K562 (cell line): Measurements from ENCODE around the gene MVP. TPM values are rescaled to one million over a fixed set of nuclear protein-coding genes. Genes with fewer than 3 reads are reported as not detected.

ENCODE experiments used
- ARID1B ChIP-seq: fragments of 450-650 bp; IDR thresholded peaks from 2 replicates; pipeline ENCODE4 v1.6.1; 2016; ENCODE audit warnings: antibody characterized with exemption, mild to moderate bottlenecking, inconsistent platforms
- CC2D1A ChIP-seq: fragments of 450-650 bp; IDR thresholded peaks from 2 replicates; pipeline ENCODE4 v1.6.1; 2017; ENCODE audit warnings: mild to moderate bottlenecking
- CEBPB ChIP-seq: fragments of 450-650 bp; IDR thresholded peaks from 2 replicates; pipeline ENCODE4 v1.6.1; 2016; ENCODE audit warnings: missing genetic modification characterization, missing compliant biosample characterization
- DPF2 ChIP-seq: fragments of 450-650 bp; IDR thresholded peaks from 2 replicates; pipeline ENCODE4 v1.6.1; 2016
- JUN ChIP-seq, 2 experiments: sonication (generic) in 1 of 2; formaldehyde crosslinking in 1 of 2; IDR thresholded peaks; 2 replicates each; pipeline versions ENCODE4 v1.6.1 to v1.8.0; 2012 to 2022; ENCODE audit warnings: borderline replicate concordance in 2 of 2, mild to moderate bottlenecking in 2 of 2, improper control_type of control experiment in 1 of 2, low read depth in 1 of 2, low read length in 1 of 2, missing genetic modification reagents in 1 of 2
- MXI1 ChIP-seq: IDR thresholded peaks from 2 replicates; pipeline ENCODE4 v1.6.1; 2011; ENCODE audit warnings: low read depth, mild to moderate bottlenecking, improper control_type of control experiment, low read length
- NEUROD1 ChIP-seq: fragments of 150-350 bp; IDR thresholded peaks from 2 replicates; pipeline ENCODE4 v1.6.1; 2014; ENCODE audit warnings: borderline replicate concordance, low read length, low read depth; ENCODE audit not compliant: partially characterized antibody
- NFATC3 ChIP-seq: fragments of 450-650 bp; IDR thresholded peaks from 2 replicates; pipeline ENCODE4 v1.6.1; 2017; ENCODE audit warnings: mild to moderate bottlenecking
- PCBP2 ChIP-seq: fragments of 200-400 bp; formaldehyde crosslinking; IDR thresholded peaks from 2 replicates; pipeline ENCODE4 v1.6.1; 2018; ENCODE audit warnings: low read length, low read depth, mild to moderate bottlenecking, moderate library complexity; ENCODE audit not compliant: poor library complexity, severe bottlenecking
- POLR2A ChIP-seq: fragments of 450-650 bp; conservative IDR thresholded peaks from 2 replicates; pipeline ENCODE4 v1.6.1; 2016
- SMARCA4 ChIP-seq: fragments of 450-650 bp; IDR thresholded peaks from 2 replicates; pipeline ENCODE4 v1.6.1; 2016
- ZNF408 ChIP-seq: fragments of 250-450 bp; sonication (Bioruptor Pico); IDR thresholded peaks from 2 replicates; pipeline ENCODE4 v1.4.0; 2020; ENCODE audit warnings: low read depth, mild to moderate bottlenecking, moderate library complexity
- ZNF644 ChIP-seq: fragments of 200-800 bp; sonication (Bioruptor generic); IDR thresholded peaks from 2 replicates; pipeline ENCODE4 v1.6.1; 2016; ENCODE audit warnings: low read depth, missing genetic modification characterization, missing compliant biosample characterization
- polyA plus RNA-seq, 8 experiments: library from polyadenylated mRNA; depleted of rRNA in 4 of 8; stranded (reverse) in 5 of 8; unstranded in 3 of 8; fragments of >200 nt; fragmentation: Nextera tagmentation in 2 of 8; fragmentation: Illumina TruSeq in 1 of 8; extraction: Ambion mirVana in 2 of 8; extraction: Trizol in 1 of 8; gene quantifications; 2 replicates each; pipeline versions ENCODE4 v1.2.1 to v1.2.3, GENCODE V29; 2011 to 2014; ENCODE audit warnings: inconsistent platforms in 1 of 8, missing spikeins in 1 of 8
- total RNA-seq, 7 experiments: library from RNA; depleted of rRNA in 6 of 7; stranded (reverse); fragments of >200 nt in 6 of 7; fragmentation: Illumina TruSeq in 2 of 7; extraction: Trizol in 2 of 7; gene quantifications; 2 replicates each; pipeline versions ENCODE4 v1.2.1 to v1.2.3, GENCODE V29; 2011 to 2021; ENCODE audit warnings: low replicate concordance in 1 of 7
- TF ChIP-seq, protein P1 (sequence below): fragments of 450-650 bp; IDR thresholded peaks from 2 replicates; pipeline ENCODE4 v1.6.1; 2016
- TF ChIP-seq, protein P2 (sequence below): fragments of 450-650 bp; conservative IDR thresholded peaks from 2 replicates; pipeline ENCODE4 v1.6.1; 2016; ENCODE audit warnings: missing genetic modification characterization, low read depth, mild to moderate bottlenecking, missing compliant biosample characterization, moderate library complexity
- TF ChIP-seq, protein P3 (sequence below): sonication (generic); formaldehyde crosslinking; IDR thresholded peaks from 2 replicates; pipeline ENCODE4 v1.8.1; 2022; ENCODE audit warnings: missing genetic modification reagents
- TF ChIP-seq, protein P4 (sequence below): sonication (generic); formaldehyde crosslinking; IDR thresholded peaks from 2 replicates; pipeline ENCODE4 v1.8.1; 2023; ENCODE audit warnings: mild to moderate bottlenecking, missing genetic modification reagents, moderate library complexity

Gene MVP
- total and polyA plus RNA-seq, 9 of the 15 experiments (the other 6 are each of a cell fraction or from before 2014, with no cell fraction given): 0.39 to 1.9 (median 0.76) TPM; not detected in 2

DNA sequence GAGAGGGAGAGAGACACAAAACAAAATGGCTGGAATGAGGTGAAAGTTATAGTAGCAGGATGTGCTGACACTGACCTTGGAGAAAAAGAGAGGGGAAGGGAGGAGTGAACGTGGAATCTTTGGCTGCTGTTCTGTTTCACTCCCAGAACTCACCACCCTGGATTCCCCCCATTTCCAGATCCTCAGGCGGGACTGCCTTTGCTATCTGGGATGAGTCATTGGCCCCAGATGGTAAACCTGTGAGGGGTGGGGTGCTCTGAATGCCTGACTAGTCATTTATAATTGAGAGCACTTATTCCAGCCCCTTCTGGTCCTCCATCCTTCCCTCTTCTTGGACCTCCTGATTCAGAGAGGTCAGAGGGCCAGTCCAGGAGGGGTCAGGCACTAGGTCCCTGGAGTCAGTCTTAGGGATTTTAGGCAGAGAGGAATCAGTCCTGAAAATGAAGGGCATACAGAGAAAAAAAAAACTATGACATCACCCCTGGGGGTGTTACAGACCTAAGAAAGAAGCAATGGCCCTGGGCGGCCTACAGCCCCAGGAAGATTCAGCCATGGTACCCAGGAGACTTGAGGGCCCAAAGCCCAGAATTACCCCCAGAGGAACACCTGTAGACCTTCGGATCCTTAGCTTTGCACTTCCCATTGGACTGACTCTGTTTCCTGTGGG is 44.4 kb upstream of the MVP start (continued):
- TF ChIP-seq ZNF644 (tag): no peak
- TF ChIP-seq NFATC3: no peak
- no peak for TF ChIP-seq CEBPB (tag)
- TF ChIP-seq, protein P1, sequence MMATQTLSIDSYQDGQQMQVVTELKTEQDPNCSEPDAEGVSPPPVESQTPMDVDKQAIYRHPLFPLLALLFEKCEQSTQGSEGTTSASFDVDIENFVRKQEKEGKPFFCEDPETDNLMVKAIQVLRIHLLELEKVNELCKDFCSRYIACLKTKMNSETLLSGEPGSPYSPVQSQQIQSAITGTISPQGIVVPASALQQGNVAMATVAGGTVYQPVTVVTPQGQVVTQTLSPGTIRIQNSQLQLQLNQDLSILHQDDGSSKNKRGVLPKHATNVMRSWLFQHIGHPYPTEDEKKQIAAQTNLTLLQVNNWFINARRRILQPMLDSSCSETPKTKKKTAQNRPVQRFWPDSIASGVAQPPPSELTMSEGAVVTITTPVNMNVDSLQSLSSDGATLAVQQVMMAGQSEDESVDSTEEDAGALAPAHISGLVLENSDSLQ: no peak
- peak; percentile 89 for TF ChIP-seq JUN (IDR thresholded peaks at IDR 0.05; ENCODE audit: borderline replicate concordance, low read depth, low read length)
- no peak for TF ChIP-seq JUN (CRISPR knock-in tag; IDR thresholded peaks at IDR 0.05; ENCODE audit: borderline replicate concordance)
- TF ChIP-seq SMARCA4: peak; percentile 66; the same call in 1 of the 2 replicates
- TF ChIP-seq DPF2: peak; percentile 56; the same call in 1 of the 2 replicates
- TF ChIP-seq, protein P2, sequence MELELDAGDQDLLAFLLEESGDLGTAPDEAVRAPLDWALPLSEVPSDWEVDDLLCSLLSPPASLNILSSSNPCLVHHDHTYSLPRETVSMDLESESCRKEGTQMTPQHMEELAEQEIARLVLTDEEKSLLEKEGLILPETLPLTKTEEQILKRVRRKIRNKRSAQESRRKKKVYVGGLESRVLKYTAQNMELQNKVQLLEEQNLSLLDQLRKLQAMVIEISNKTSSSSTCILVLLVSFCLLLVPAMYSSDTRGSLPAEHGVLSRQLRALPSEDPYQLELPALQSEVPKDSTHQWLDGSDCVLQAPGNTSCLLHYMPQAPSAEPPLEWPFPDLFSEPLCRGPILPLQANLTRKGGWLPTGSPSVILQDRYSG (tag): no peak
- no peak for TF ChIP-seq PCBP2
- no peak for TF ChIP-seq CC2D1A
- TF ChIP-seq NEUROD1: peak; percentile 36
- TF ChIP-seq ARID1B: peak; percentile 64
- no peak for TF ChIP-seq MXI1
- TF ChIP-seq, protein P3, sequence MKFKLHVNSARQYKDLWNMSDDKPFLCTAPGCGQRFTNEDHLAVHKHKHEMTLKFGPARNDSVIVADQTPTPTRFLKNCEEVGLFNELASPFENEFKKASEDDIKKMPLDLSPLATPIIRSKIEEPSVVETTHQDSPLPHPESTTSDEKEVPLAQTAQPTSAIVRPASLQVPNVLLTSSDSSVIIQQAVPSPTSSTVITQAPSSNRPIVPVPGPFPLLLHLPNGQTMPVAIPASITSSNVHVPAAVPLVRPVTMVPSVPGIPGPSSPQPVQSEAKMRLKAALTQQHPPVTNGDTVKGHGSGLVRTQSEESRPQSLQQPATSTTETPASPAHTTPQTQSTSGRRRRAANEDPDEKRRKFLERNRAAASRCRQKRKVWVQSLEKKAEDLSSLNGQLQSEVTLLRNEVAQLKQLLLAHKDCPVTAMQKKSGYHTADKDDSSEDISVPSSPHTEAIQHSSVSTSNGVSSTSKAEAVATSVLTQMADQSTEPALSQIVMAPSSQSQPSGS: no peak
- TF ChIP-seq POLR2A: no peak
- TF ChIP-seq, protein P4, sequence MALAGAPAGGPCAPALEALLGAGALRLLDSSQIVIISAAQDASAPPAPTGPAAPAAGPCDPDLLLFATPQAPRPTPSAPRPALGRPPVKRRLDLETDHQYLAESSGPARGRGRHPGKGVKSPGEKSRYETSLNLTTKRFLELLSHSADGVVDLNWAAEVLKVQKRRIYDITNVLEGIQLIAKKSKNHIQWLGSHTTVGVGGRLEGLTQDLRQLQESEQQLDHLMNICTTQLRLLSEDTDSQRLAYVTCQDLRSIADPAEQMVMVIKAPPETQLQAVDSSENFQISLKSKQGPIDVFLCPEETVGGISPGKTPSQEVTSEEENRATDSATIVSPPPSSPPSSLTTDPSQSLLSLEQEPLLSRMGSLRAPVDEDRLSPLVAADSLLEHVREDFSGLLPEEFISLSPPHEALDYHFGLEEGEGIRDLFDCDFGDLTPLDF: no peak
- TF ChIP-seq ZNF408 (CRISPR knock-in tag): no peak
